Measurements from ENCODE around the gene EHHADH.

EHHADH gene

GRCh38 chr3:185144784-185145183, 109.1 kb downstream of the EHHADH start:
- DNase-seq (ENCODE audit: low spot score) = no peak
